Ascending aorta (tissue), 2 donors: ENCODE results near the gene ZNF534. TPM values are rescaled to one million over a fixed set of nuclear protein-coding genes. Genes with fewer than 3 reads are reported as not detected.

Experiments
- DNase-seq, 2 donors: peaks; one replicate each; pipeline ENCODE4 v3.0.0-alpha.2; 2019; ENCODE audit warnings: low spot score in 2 of 2
- H3K27ac ChIP-seq, 2 donors: fragments of 200-600 bp; sonication (generic); one replicate each; pipeline ENCODE4 v1.5.1; 2016 to 2017; ENCODE audit warnings: mild to moderate bottlenecking in 1 of 2
- H3K27me3 ChIP-seq: fragments of 200-600 bp; sonication (generic); one replicate; pipeline ENCODE4 v1.5.1; 2017
- H3K36me3 ChIP-seq, 2 donors: fragments of 200-600 bp; sonication (generic); one replicate each; pipeline ENCODE4 v1.5.1; 2016
- H3K4me1 ChIP-seq, 2 donors: fragments of 200-600 bp; sonication (generic); one replicate each; pipeline ENCODE4 v1.5.1; 2016 to 2017; ENCODE audit warnings: mild to moderate bottlenecking in 1 of 2
- H3K4me3 ChIP-seq, 2 donors: fragments of 200-600 bp; sonication (generic); one replicate each; pipeline ENCODE4 v1.5.1; 2016 to 2017; ENCODE audit warnings: mild to moderate bottlenecking in 1 of 2
- H3K9me3 ChIP-seq, 2 donors: fragments of 200-600 bp; sonication (generic); one replicate each; pipeline ENCODE4 v1.5.1; 2016
- intact Hi-C: fragments of 100-400 bp; cut with DNase I; formaldehyde crosslinking; loops from one replicate; pipeline ENCODE4 v1.15.1; 2023
- total RNA-seq: library from RNA; depleted of rRNA; stranded (reverse); fragments of >200 nt; gene quantifications from one replicate; pipeline ENCODE4 v1.1.0, GENCODE V29; 2016
- TF ChIP-seq, protein P1 (sequence below), 3 experiments: fragments of 200-600 bp in 2 of 3; fragments of 450-650 bp in 1 of 3; sonication (generic) in 2 of 3; IDR thresholded peaks; one replicate each; pipeline ENCODE4 v1.5.1; 2016 to 2019; ENCODE audit warnings: antibody characterized with exemption in 3 of 3, mild to moderate bottlenecking in 1 of 3, moderate library complexity in 1 of 3

ZNF534 gene
- total RNA-seq, 1 donor from 2014 or later = not detected

GRCh38 chr19:52415711-52416110 is 13.2 kb upstream of the ZNF534 start:
- H3K9me3 ChIP-seq = peaks cover 91 to 100% of the 10 kb centered on the region in 2 donors
- no peak overlapping the region for H3K27ac ChIP-seq
- no peaks in the 10 kb centered on the region for H3K4me1 ChIP-seq
- H3K4me3 ChIP-seq = no peak overlapping the region
- no peaks in the 10 kb centered on the region for H3K27me3 ChIP-seq
- peaks cover 25 to 36% of the 10 kb centered on the region in 2 donors for H3K36me3 ChIP-seq
- no peak for DNase-seq
- intact Hi-C loops = no loop called here
- TF ChIP-seq, protein P1, sequence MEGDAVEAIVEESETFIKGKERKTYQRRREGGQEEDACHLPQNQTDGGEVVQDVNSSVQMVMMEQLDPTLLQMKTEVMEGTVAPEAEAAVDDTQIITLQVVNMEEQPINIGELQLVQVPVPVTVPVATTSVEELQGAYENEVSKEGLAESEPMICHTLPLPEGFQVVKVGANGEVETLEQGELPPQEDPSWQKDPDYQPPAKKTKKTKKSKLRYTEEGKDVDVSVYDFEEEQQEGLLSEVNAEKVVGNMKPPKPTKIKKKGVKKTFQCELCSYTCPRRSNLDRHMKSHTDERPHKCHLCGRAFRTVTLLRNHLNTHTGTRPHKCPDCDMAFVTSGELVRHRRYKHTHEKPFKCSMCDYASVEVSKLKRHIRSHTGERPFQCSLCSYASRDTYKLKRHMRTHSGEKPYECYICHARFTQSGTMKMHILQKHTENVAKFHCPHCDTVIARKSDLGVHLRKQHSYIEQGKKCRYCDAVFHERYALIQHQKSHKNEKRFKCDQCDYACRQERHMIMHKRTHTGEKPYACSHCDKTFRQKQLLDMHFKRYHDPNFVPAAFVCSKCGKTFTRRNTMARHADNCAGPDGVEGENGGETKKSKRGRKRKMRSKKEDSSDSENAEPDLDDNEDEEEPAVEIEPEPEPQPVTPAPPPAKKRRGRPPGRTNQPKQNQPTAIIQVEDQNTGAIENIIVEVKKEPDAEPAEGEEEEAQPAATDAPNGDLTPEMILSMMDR (IDR thresholded peaks at IDR 0.05) = no peak

- intact Hi-C loops = no loop called here
- H3K4me1 ChIP-seq = no peaks in the 10 kb centered on the region
- no peak overlapping the region for H3K4me3 ChIP-seq
- TF ChIP-seq, protein P1 (IDR thresholded peaks at IDR 0.05) = no peak
- peaks cover 0 to 13% of the 10 kb centered on the region in 2 donors for H3K36me3 ChIP-seq
- H3K9me3 ChIP-seq = peaks cover 23 to 80% of the 10 kb centered on the region in 2 donors
- DNase-seq = no peak
- no peak overlapping the region for H3K27ac ChIP-seq
- H3K27me3 ChIP-seq = no peaks in the 10 kb centered on the region
Observed at GRCh38 chr19:52442179-52442578, 13.2 kb downstream of the ZNF534 start.

GRCh38 chr19:52444506-52444905 is 15.6 kb downstream of the ZNF534 start:
- H3K4me3 ChIP-seq = no peak overlapping the region
- peaks cover 24 to 65% of the 10 kb centered on the region in 2 donors for H3K9me3 ChIP-seq
- intact Hi-C loops = no loop called here
- H3K27me3 ChIP-seq = no peaks in the 10 kb centered on the region
- no peaks in the 10 kb centered on the region for H3K36me3 ChIP-seq
- TF ChIP-seq, protein P1 (IDR thresholded peaks at IDR 0.05) = no peak
- no peak overlapping the region for H3K27ac ChIP-seq
- no peak for DNase-seq
- H3K4me1 ChIP-seq = no peaks in the 10 kb centered on the region

DNA sequence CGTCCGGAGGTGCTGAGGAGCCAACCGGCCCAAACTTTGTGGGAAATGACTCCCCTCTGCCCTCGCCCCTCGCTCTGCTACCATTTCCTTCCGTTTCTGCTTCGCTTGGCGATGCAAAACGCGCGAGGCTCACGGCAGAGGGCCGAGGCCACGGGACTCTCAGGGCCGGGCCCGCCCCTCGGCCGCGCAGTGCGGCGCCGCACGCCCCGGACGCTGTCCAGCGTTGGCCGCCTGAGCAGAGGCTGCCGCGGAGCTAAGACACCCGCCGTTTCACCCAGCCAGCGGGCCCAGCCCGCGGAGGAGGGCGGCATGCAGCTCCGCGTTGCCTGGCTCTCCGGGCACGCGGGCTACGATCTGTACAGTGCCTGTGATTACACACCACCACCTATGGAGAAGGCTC is 22.3 kb downstream of the ZNF534 start:
- Histone ChIP-seq H3K27ac (no peak overlapping the region), H3K9me3 (peaks cover 27 to 55% of the 10 kb centered on the region in 2 donors), H3K4me1 (peaks cover 0 to 3% of the 10 kb centered on the region in 2 donors), H3K27me3 (no peaks in the 10 kb centered on the region), H3K36me3 (peaks cover under 1 to 2% of the 10 kb centered on the region in 2 donors), H3K4me3 (no peak overlapping the region)
- TF ChIP-seq, protein P1 (IDR thresholded peaks at IDR 0.05) = no peak
- intact Hi-C loops = no loop called here
- DNase-seq = no peak

DNA sequence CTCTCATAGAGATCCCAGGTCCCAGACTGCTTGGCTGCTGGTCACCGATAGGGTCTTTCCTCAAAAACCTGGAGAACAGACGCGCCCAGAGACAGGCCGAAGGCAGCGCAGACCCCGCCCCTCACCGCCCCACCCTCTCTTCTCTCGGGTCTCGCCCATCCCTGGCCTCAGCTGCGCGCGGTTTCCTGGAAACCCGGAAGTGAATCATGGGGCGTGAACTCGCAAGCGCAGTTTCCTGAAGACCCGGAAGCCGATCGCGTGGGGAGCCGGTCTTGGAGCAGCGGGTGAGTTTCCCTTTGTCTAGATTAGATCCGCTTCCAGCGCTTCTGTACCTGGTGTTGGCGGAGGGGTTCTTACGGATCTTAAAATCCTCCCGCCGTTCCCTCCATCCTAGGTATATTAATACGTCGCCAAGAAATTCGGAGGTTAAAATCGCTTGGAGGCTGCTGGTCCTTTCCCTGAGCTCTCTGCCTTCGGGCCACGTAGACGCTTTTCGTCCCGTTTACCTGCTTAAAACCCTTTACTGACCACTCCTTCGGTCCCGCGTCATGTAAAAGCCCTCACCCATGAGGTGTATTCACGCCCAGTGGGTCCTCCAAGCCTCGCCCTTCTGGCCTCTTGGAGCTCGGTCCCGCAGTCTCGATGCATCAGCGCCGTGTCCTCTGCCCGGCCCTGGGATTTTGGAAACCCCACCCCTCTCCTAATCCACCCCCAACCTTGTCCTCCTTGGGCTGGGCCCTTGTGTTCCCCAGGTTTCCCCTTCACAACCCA is 24.6 kb downstream of the ZNF534 start, which contains the start of gene ZNF578:
TSS of gene ZNF578 (plus strand) at position 230 of the 771 bp plus-strand sequence. CDS start 48,293 bp downstream, outside the sequence.
- Histone ChIP-seq H3K4me1 (peaks cover 0 to 3% of the 10 kb centered on the region in 2 donors), H3K36me3 (peaks cover 17 to 22% of the 10 kb centered on the region in 2 donors), H3K4me3 (peak within 1 kb of the TSS; percentile 63 to 75), H3K9me3 (peaks cover 44 to 68% of the 10 kb centered on the region in 2 donors), H3K27me3 (no peaks in the 10 kb centered on the region), H3K27ac (no peak within 1 kb of the TSS)
- DNase-seq = peak in 1 of 2 donors; percentile 80
- TF ChIP-seq, protein P1 (IDR thresholded peaks at IDR 0.05) = no peak
- intact Hi-C loops = loop anchor here (2.0 kb wide), 1 partner anchor 73 kb away; the partner anchor contains the start of gene ZNF808
